Cardiac muscle cell (in vitro differentiated cells and primary cell): ENCODE measurements around the gene SETX. TPM values are rescaled to one million over a fixed set of nuclear protein-coding genes. Genes with fewer than 3 reads are reported as not detected.

Experiments
- DNase-seq, 2 donors: peaks; one replicate each; pipeline versions ENCODE4 v3.0.0 to v3.0.0-alpha.2; 2010 to 2017; ENCODE audit warnings: low read depth in 1 of 2, low spot score in 1 of 2
- H3K27ac ChIP-seq: fragments of 200-600 bp; sonication (generic); 2 replicates; pipeline ENCODE4 v1.5.1; 2016
- H3K27me3 ChIP-seq: fragments of 200-600 bp; sonication (generic); 2 replicates; pipeline ENCODE4 v1.6.0; 2016; ENCODE audit warnings: control low read depth
- H3K36me3 ChIP-seq: fragments of 200-600 bp; sonication (generic); 2 replicates; pipeline ENCODE4 v1.5.1; 2016; ENCODE audit warnings: control low read depth
- H3K4me1 ChIP-seq: fragments of 200-600 bp; sonication (generic); 2 replicates; pipeline ENCODE4 v1.8.1; 2017; ENCODE audit warnings: low read depth, mild to moderate bottlenecking, mixed run types
- H3K4me3 ChIP-seq: fragments of 200-600 bp; sonication (generic); 2 replicates; pipeline ENCODE4 v1.5.1; 2016; ENCODE audit warnings: mild to moderate bottlenecking
- H3K9me3 ChIP-seq: fragments of 200-600 bp; sonication (generic); 2 replicates; pipeline ENCODE4 v1.5.1; 2017; ENCODE audit warnings: low read depth, mild to moderate bottlenecking, control low read depth
- CTCF ChIP-seq: IDR thresholded peaks from 2 replicates; pipeline ENCODE4 v1.5.1; 2012; ENCODE audit warnings: low read depth, mild to moderate bottlenecking, low read length
- polyA plus RNA-seq: library from polyadenylated mRNA; unstranded; fragments of >200 nt; fragmentation: Nextera tagmentation; extraction: Ambion mirVana; gene quantifications from 2 replicates; pipeline ENCODE4 v1.2.1, GENCODE V29; 2016
- total RNA-seq: library from RNA; depleted of rRNA; stranded (reverse); fragments of >200 nt; gene quantifications from 2 replicates; pipeline ENCODE4 v1.2.3, GENCODE V29; 2016

SETX gene
- total and polyA plus RNA-seq, 2 experiments from 2014 or later, result 16.2 to 34.0 TPM

- no peak for DNase-seq
- Histone ChIP-seq H3K9me3 (no peaks in the 10 kb centered on the region), H3K4me3 (no peak overlapping the region), H3K36me3 (no peaks in the 10 kb centered on the region), H3K4me1 (no peaks in the 10 kb centered on the region), H3K27ac (no peak overlapping the region), H3K27me3 (peaks cover 26% of the 10 kb centered on the region)
- no peak for TF ChIP-seq CTCF
Observed at GRCh38 chr9:132238992-132239391, 115.8 kb downstream of the SETX start.

- Histone ChIP-seq H3K4me1 (no peaks in the 10 kb centered on the region), H3K4me3 (no peak overlapping the region), H3K27ac (no peak overlapping the region), H3K36me3 (no peaks in the 10 kb centered on the region), H3K27me3 (peaks cover 19% of the 10 kb centered on the region), H3K9me3 (no peaks in the 10 kb centered on the region)
- TF ChIP-seq CTCF, result no peak
- DNase-seq, result no peak
Observed at GRCh38 chr9:132238026-132238972, 116.5 kb downstream of the SETX start.

GRCh38 chr9:132237481-132237880, 117.3 kb downstream of the SETX start:
- no peaks in the 10 kb centered on the region for H3K4me1 ChIP-seq
- no peak for DNase-seq
- peaks cover 11% of the 10 kb centered on the region for H3K27me3 ChIP-seq
- no peaks in the 10 kb centered on the region for H3K9me3 ChIP-seq
- H3K36me3 ChIP-seq, result no peaks in the 10 kb centered on the region
- TF ChIP-seq CTCF, result no peak
- no peak overlapping the region for H3K4me3 ChIP-seq
- no peak overlapping the region for H3K27ac ChIP-seq

GRCh38 chr9:132236662-132237311, 118.0 kb downstream of the SETX start:
- no peak for TF ChIP-seq CTCF
- Histone ChIP-seq H3K36me3 (no peaks in the 10 kb centered on the region), H3K4me3 (no peak overlapping the region), H3K9me3 (no peaks in the 10 kb centered on the region), H3K4me1 (no peaks in the 10 kb centered on the region), H3K27ac (no peak overlapping the region), H3K27me3 (peaks cover 4% of the 10 kb centered on the region)
- no peak for DNase-seq

GRCh38 chr9:132235894-132236661, 118.7 kb downstream of the SETX start:
- no peaks in the 10 kb centered on the region for H3K9me3 ChIP-seq
- H3K27ac ChIP-seq, result no peak overlapping the region
- peak; percentile 75 to 88 for DNase-seq
- H3K4me3 ChIP-seq, result no peak overlapping the region
- H3K4me1 ChIP-seq, result no peaks in the 10 kb centered on the region
- peak; percentile 99 for TF ChIP-seq CTCF
- H3K36me3 ChIP-seq, result no peaks in the 10 kb centered on the region
- H3K27me3 ChIP-seq, result no peaks in the 10 kb centered on the region
